HepG2 (cell line): ENCODE measurements around the gene KLRF2. TPM values are rescaled to one million over a fixed set of nuclear protein-coding genes. Genes with fewer than 3 reads are reported as not detected.

ENCODE experiments used
- ATAC-seq: fragments of 200-7000 bp; cut with Tn5 transposase; 3 replicates; pipeline ENCODE4 v1.9.1; 2020; ENCODE audit warnings: mild to moderate bottlenecking, moderate library complexity
- BruUV-seq: library from RNA; stranded (reverse); fragments of 400-500 nt; replicated peaks from 2 replicates; lab custom pipeline; 2021; lab: Mats Ljungman, UMichigan
- CTCF ChIA-PET: fragments of 300-600 bp; formaldehyde crosslinking; extraction: SDS; loops from one replicate; lab custom pipeline; 2021; ENCODE audit warnings: low total read pairs, inconsistent platforms, low intra/inter-chr PET ratio; lab: Yijun Ruan, JAX
- POLR2A ChIA-PET: fragments of 350-600 bp; sonication (Branson Sonifier 250); formaldehyde crosslinking; loops from one replicate; lab custom pipeline; 2020; ENCODE audit warnings: antibody characterized with exemption, inconsistent platforms; lab: Yijun Ruan, JAX
- DNase-seq: peaks from one replicate; pipeline ENCODE4 v3.0.0-alpha.2; 2015; ENCODE audit warnings: low spot score
- FAIRE-seq: peaks from 3 replicates; lab custom pipeline; 2011; peaks lifted over from hg19 to GRCh38; lab: Jason Lieb, UNC
- H2AFZ ChIP-seq: one replicate; pipeline ENCODE4 v1.6.1; 2011; ENCODE audit warnings: low read length, inconsistent platforms
- H3K27ac ChIP-seq: fragments of 300-600 bp; 3 replicates; pipeline ENCODE4 v1.8.0; 2011; ENCODE audit warnings: mixed run types, mild to moderate bottlenecking, mixed read lengths, low read length, inconsistent platforms; ENCODE audit not compliant: insufficient read depth; ENCODE audit errors: extremely low read length
- H3K27me3 ChIP-seq, 2 experiments: fragments of 200-600 bp in 1 of 2; 2 replicates in 1 of 2; 3 replicates in 1 of 2; pipeline versions ENCODE4 v1.6.0 to v1.8.0; 2011; ENCODE audit warnings: low read length in 2 of 2, mild to moderate bottlenecking in 2 of 2, moderate library complexity in 2 of 2, inconsistent platforms in 1 of 2; ENCODE audit not compliant: insufficient read depth in 2 of 2, control insufficient read depth in 1 of 2
- H3K36me3 ChIP-seq, 2 experiments: fragments of 200-600 bp in 1 of 2; replicated peaks in 1 of 2; 2 replicates in 1 of 2; 3 replicates in 1 of 2; pipeline versions ENCODE4 v1.5.1 to v1.8.0; 2011; ENCODE audit warnings: low read length in 2 of 2, inconsistent platforms in 1 of 2; ENCODE audit not compliant: insufficient read depth in 2 of 2, control insufficient read depth in 1 of 2
- H3K4me1 ChIP-seq: 2 replicates; pipeline ENCODE4 v1.5.1; 2012; ENCODE audit warnings: low read length, inconsistent platforms; ENCODE audit not compliant: insufficient read depth
- H3K4me2 ChIP-seq: 2 replicates; pipeline ENCODE4 v1.6.0; 2011; ENCODE audit warnings: low read depth, low read length, inconsistent platforms
- H3K4me3 ChIP-seq, 3 experiments: fragments of 200-600 bp in 1 of 3; sonication (generic), shearing (Covaris generic) in 1 of 3; replicated peaks in 1 of 3; 2 replicates each; pipeline ENCODE4 v1.5.1; 2011 to 2016; ENCODE audit warnings: low read length in 3 of 3, inconsistent platforms in 2 of 3, low read depth in 2 of 3, mild to moderate bottlenecking in 2 of 3, control low read depth in 1 of 3, mixed read lengths in 1 of 3; ENCODE audit not compliant: insufficient read depth in 1 of 3
- H3K79me2 ChIP-seq: one replicate; pipeline ENCODE4 v1.6.1; 2011; ENCODE audit warnings: low read length, inconsistent platforms; ENCODE audit not compliant: insufficient read depth
- H3K9ac ChIP-seq: 2 replicates; pipeline ENCODE4 v1.6.0; 2011; ENCODE audit warnings: mild to moderate bottlenecking, low read depth, low read length, inconsistent platforms; ENCODE audit not compliant: insufficient read depth
- H3K9me3 ChIP-seq: 2 replicates; pipeline ENCODE4 v1.5.1; 2012; ENCODE audit warnings: mild to moderate bottlenecking, low read length
- H4K20me1 ChIP-seq: 2 replicates; pipeline ENCODE4 v1.6.0; 2011; ENCODE audit warnings: inconsistent platforms, mild to moderate bottlenecking, low read length, moderate library complexity; ENCODE audit not compliant: insufficient read depth
- ARNTL ChIP-seq: sonication (generic); formaldehyde crosslinking; IDR thresholded peaks from 2 replicates; pipeline ENCODE4 v1.4.0; 2020; ENCODE audit warnings: mild to moderate bottlenecking, missing genetic modification reagents
- FOXO1 ChIP-seq: sonication (generic); formaldehyde crosslinking; IDR thresholded peaks from 2 replicates; pipeline ENCODE4 v1.4.0; 2020; ENCODE audit warnings: missing genetic modification reagents
- KDM3A ChIP-seq: IDR thresholded peaks from 2 replicates; pipeline ENCODE4 v1.6.1; 2018; ENCODE audit warnings: low read depth, missing compliant biosample characterization
- MYC ChIP-seq: sonication (generic); formaldehyde crosslinking; IDR thresholded peaks from 2 replicates; pipeline ENCODE4 v1.9.0; 2021; ENCODE audit warnings: missing genetic modification reagents, borderline replicate concordance
- NCOA1 ChIP-seq: sonication (generic); formaldehyde crosslinking; IDR thresholded peaks from 2 replicates; pipeline ENCODE4 v1.9.0; 2021; ENCODE audit warnings: missing genetic modification reagents
- PPARG ChIP-seq: conservative IDR thresholded peaks from 2 replicates; pipeline ENCODE4 v1.6.1; 2016; ENCODE audit warnings: missing biosample characterization, missing genetic modification reagents
- ZNF264 ChIP-seq: sonication (generic); formaldehyde crosslinking; IDR thresholded peaks from 2 replicates; pipeline ENCODE4 v1.4.0; 2020; ENCODE audit warnings: missing genetic modification reagents
- ZNF282 ChIP-seq: fragments of 450-650 bp; IDR thresholded peaks from 2 replicates; pipeline ENCODE4 v1.6.1; 2018; ENCODE audit not compliant: partially characterized antibody
- ZNF34 ChIP-seq: sonication (generic); formaldehyde crosslinking; IDR thresholded peaks from 2 replicates; pipeline ENCODE4 v1.4.0; 2020; ENCODE audit warnings: mild to moderate bottlenecking, missing genetic modification reagents, borderline replicate concordance
- ZNF350 ChIP-seq: sonication (generic); formaldehyde crosslinking; IDR thresholded peaks from 2 replicates; pipeline ENCODE4 v1.4.0; 2020; ENCODE audit warnings: mild to moderate bottlenecking, low read depth, missing genetic modification reagents, borderline replicate concordance
- ZNF883 ChIP-seq: sonication (generic); formaldehyde crosslinking; IDR thresholded peaks from 2 replicates; pipeline ENCODE4 v1.5.1; 2020; ENCODE audit warnings: mild to moderate bottlenecking, missing genetic modification reagents; ENCODE audit errors: not compliant biosample characterization
- WGBS: methylation state at CpG from one replicate; pipeline ENCODE4 v1.1.6; 2017; ENCODE audit warnings: low lambda C conversion rate; 5-methylcytosine and 5-hydroxymethylcytosine counted together
- in situ Hi-C: cut with HindIII; loops from 2 replicates; pipeline ENCODE4 v1.10.0; 2017; ENCODE audit warnings: low pct_unique_long_range_greater_than_20kb; ENCODE audit not compliant: extremely low pct_ligation_motif_present
- intact Hi-C: fragments of 100-400 bp; cut with micrococcal nuclease; formaldehyde crosslinking; loops from one replicate; pipeline ENCODE4 v1.10.0; 2022; ENCODE audit not compliant: unreplicated experiment
- polyA plus RNA-seq, 8 experiments: library from polyadenylated mRNA; depleted of rRNA in 3 of 8; stranded (reverse) in 7 of 8; unstranded in 1 of 8; fragments of >200 nt; fragmentation: Illumina TruSeq in 4 of 8; extraction: Trizol in 4 of 8; gene quantifications; 2 replicates each; pipeline versions ENCODE4 v1.2.1 to v1.2.3, GENCODE V29; 2011 to 2016; ENCODE audit warnings: low read depth in 4 of 8, missing spikeins in 1 of 8, mixed read lengths in 1 of 8; ENCODE audit not compliant: insufficient read depth in 1 of 8
- total RNA-seq, 5 experiments: library from RNA; depleted of rRNA; stranded (reverse); fragments of >200 nt; fragmentation: Illumina TruSeq; extraction: Trizol; gene quantifications; 2 replicates each; pipeline ENCODE4 v1.2.3, GENCODE V29; 2016; ENCODE audit warnings: low read depth in 1 of 5
- TF ChIP-seq, protein P1 (sequence below): sonication (generic); formaldehyde crosslinking; conservative IDR thresholded peaks from 2 replicates; pipeline ENCODE4 v1.4.0; 2020; ENCODE audit warnings: missing genetic modification reagents
- TF ChIP-seq, protein P2 (sequence below): IDR thresholded peaks from 2 replicates; pipeline ENCODE4 v1.6.1; 2018; ENCODE audit warnings: missing genetic modification reagents, mild to moderate bottlenecking, missing compliant biosample characterization
- TF ChIP-seq, protein P3 (sequence below): sonication (generic); formaldehyde crosslinking; IDR thresholded peaks from 2 replicates; pipeline ENCODE4 v1.5.1; 2020; ENCODE audit warnings: mild to moderate bottlenecking, missing genetic modification reagents, borderline replicate concordance

KLRF2 gene
- total and polyA plus RNA-seq, 2 of the 13 experiments (the other 11 are each of a cell fraction or from before 2014, with no cell fraction given), result not detected

DNA sequence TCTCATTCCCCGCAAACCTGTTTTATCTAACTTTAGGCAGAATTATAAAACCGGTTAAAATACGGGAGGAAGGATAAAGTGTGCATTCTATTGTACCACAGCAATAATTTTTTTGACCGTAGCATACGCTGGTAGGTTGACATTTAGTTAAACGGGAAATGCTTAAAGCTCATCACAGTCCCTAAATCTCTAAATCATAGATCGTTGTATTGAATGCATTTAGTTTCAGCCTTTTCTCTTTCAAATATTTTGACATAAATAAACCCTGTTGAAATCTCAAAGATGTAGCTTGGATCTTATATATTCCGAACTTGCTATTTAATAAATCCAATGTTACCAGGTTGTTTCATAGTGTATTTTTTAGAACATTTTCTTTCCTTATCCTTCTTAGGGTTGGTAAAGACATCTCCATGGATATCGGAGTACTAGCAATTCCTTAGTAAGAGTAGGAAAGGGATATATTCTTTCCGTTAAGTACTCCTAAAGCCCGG lies 12.9 kb upstream of the KLRF2 start:
- no peak overlapping the region for H2AFZ ChIP-seq
- peaks cover 6% of the 10 kb centered on the region; the same call in 1 of the 2 replicates for H3K4me1 ChIP-seq
- H3K27me3 ChIP-seq, result no peaks in the 10 kb centered on the region
- TF ChIP-seq NCOA1 (CRISPR knock-in tag) (no peak), ZNF34 (CRISPR knock-in tag) (no peak), MYC (CRISPR knock-in tag) (no peak), KDM3A (CRISPR knock-in tag) (no peak), ZNF350 (CRISPR knock-in tag) (no peak), ZNF282 (no peak), ARNTL (CRISPR knock-in tag) (no peak), ZNF264 (no peak), FOXO1 (CRISPR knock-in tag) (no peak), ZNF883 (no peak), PPARG (no peak)
- TF ChIP-seq, protein P1, sequence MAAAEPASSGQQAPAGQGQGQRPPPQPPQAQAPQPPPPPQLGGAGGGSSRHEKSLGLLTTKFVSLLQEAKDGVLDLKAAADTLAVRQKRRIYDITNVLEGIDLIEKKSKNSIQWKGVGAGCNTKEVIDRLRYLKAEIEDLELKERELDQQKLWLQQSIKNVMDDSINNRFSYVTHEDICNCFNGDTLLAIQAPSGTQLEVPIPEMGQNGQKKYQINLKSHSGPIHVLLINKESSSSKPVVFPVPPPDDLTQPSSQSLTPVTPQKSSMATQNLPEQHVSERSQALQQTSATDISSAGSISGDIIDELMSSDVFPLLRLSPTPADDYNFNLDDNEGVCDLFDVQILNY (CRISPR knock-in tag), result no peak
- TF ChIP-seq, protein P2, sequence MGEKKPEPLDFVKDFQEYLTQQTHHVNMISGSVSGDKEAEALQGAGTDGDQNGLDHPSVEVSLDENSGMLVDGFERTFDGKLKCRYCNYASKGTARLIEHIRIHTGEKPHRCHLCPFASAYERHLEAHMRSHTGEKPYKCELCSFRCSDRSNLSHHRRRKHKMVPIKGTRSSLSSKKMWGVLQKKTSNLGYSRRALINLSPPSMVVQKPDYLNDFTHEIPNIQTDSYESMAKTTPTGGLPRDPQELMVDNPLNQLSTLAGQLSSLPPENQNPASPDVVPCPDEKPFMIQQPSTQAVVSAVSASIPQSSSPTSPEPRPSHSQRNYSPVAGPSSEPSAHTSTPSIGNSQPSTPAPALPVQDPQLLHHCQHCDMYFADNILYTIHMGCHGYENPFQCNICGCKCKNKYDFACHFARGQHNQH (CRISPR knock-in tag), result no peak
- TF ChIP-seq, protein P3, sequence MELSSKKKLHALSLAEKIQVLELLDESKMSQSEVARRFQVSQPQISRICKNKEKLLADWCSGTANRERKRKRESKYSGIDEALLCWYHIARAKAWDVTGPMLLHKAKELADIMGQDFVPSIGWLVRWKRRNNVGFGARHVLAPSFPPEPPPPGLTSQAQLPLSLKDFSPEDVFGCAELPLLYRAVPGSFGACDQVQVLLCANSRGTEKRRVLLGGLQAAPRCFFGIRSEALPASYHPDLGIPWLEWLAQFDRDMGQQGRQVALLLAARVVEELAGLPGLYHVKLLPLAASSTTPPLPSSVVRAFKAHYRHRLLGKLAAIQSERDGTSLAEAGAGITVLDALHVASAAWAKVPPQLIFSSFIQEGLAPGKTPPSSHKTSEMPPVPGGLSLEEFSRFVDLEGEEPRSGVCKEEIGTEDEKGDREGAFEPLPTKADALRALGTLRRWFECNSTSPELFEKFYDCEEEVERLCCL (CRISPR knock-in tag), result no peak
- POLR2A ChIA-PET, result no interaction called here
- H3K27ac ChIP-seq, result no peak overlapping the region
- no peaks in the 10 kb centered on the region for H4K20me1 ChIP-seq
- no peak for FAIRE-seq
- no peak overlapping the region for H3K4me2 ChIP-seq
- CTCF ChIA-PET, result no interaction called here
- no peak overlapping the region for H3K4me3 ChIP-seq
- ATAC-seq, result no peak
- in situ Hi-C loops (no loop called here), intact Hi-C loops (no loop called here)
- no peaks in the 10 kb centered on the region for H3K9me3 ChIP-seq
- 36% methylated on average over 11 of the region's 11 CpGs for WGBS
- no TSS peak for BruUV-seq
- no peaks in the 10 kb centered on the region for H3K79me2 ChIP-seq
- H3K36me3 ChIP-seq, result no peaks in the 10 kb centered on the region
- no peak overlapping the region for H3K9ac ChIP-seq
- no peak for DNase-seq
